GM18870 (cell line): ENCODE results near the gene DRC3.

ENCODE experiments used
- ATAC-seq: cut with Tn5 transposase; IDR thresholded peaks from one replicate; pipeline ENCODE4 v1.9.1; 2021; ENCODE audit warnings: moderate library complexity; ENCODE audit not compliant: unreplicated experiment

The DRC3 gene

GRCh38 chr17:18042983-18043382 is 70.3 kb downstream of the DRC3 start:
- no peak for ATAC-seq

GRCh38 chr17:18043491-18043890 is 70.8 kb downstream of the DRC3 start:
- ATAC-seq = no peak

- no peak for ATAC-seq
These were observed 71.9 kb downstream of the DRC3 start for GRCh38 chr17:18044609-18045008.

- no peak for ATAC-seq
These were observed 73.2 kb downstream of the DRC3 start for GRCh38 chr17:18045691-18046350.

GRCh38 chr17:18055597-18055996 is 82.9 kb downstream of the DRC3 start:
- ATAC-seq = no peak

GRCh38 chr17:18056214-18056613 is 83.6 kb downstream of the DRC3 start:
- ATAC-seq = no peak

- ATAC-seq = no peak
These were observed 86.6 kb downstream of the DRC3 start for GRCh38 chr17:18059283-18059682.

GRCh38 chr17:18064053-18064452 is 91.4 kb downstream of the DRC3 start:
- no peak for ATAC-seq

GRCh38 chr17:18065546-18065945 is 92.9 kb downstream of the DRC3 start:
- no peak for ATAC-seq
